DMS79 (cell line): ENCODE data around the gene SOBP.
"Not testable (repeated sequence)": the region's sequence is repeated elsewhere in the genome, so short reads cannot be mapped to it uniquely, and the experiment has no call there.

Experiments used
- DNase-seq: peaks from one replicate; lab custom pipeline; 2025; lab: John Stamatoyannopoulos, UW

SOBP gene, protein sequence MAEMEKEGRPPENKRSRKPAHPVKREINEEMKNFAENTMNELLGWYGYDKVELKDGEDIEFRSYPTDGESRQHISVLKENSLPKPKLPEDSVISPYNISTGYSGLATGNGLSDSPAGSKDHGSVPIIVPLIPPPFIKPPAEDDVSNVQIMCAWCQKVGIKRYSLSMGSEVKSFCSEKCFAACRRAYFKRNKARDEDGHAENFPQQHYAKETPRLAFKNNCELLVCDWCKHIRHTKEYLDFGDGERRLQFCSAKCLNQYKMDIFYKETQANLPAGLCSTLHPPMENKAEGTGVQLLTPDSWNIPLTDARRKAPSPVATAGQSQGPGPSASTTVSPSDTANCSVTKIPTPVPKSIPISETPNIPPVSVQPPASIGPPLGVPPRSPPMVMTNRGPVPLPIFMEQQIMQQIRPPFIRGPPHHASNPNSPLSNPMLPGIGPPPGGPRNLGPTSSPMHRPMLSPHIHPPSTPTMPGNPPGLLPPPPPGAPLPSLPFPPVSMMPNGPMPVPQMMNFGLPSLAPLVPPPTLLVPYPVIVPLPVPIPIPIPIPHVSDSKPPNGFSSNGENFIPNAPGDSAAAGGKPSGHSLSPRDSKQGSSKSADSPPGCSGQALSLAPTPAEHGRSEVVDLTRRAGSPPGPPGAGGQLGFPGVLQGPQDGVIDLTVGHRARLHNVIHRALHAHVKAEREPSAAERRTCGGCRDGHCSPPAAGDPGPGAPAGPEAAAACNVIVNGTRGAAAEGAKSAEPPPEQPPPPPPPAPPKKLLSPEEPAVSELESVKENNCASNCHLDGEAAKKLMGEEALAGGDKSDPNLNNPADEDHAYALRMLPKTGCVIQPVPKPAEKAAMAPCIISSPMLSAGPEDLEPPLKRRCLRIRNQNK

DNA sequence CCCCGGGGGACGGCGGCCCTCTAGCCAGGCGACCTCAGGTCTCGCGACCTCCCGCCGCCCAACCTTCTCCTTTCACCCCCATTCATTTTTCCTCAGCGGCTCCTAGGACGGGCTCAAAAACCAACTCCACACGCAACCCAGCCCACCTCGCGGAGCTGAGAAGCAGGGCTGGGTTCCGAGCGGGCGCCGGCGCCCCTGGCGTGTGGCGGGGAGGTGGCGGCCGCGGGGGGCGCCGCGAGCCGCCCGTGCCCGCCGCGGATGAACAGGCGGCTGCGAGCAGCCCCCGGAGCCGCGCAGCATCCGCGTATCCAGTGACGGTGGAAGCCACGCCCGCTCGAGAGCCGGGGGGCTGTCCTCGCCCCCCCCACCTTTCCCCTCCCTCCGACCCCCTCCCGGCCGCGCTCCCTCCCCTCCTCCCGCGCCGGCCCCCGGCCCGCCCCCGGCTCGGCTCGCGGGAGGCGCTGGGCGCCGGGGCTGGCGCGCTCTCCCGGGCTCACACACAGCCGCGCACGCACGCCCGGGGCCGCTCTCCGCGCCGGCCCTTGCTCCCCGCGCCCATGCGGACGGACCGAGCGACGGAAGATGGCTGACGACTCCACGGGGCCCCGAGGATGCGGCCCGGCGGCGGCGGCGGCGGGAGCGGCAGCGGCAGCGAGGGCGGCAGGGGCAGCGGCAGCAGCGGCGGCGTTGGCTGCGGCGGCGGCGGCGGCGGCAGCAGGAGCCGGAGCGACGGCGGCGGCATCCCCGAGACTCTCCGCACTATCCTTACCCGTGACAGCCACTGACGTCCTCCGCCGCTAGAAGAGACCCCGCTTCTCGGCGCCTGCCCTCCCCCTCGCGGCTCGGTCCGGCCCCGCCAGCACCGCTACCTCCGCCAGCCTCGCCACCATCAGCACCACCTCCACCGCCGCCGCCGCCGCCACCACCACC, at the start of gene SOBP:
TSS of gene SOBP (plus strand) at position 482 of the 930 bp plus-strand sequence. CDS start 500 bp downstream, outside the sequence.
- DNase-seq = peak; percentile 31

DNA sequence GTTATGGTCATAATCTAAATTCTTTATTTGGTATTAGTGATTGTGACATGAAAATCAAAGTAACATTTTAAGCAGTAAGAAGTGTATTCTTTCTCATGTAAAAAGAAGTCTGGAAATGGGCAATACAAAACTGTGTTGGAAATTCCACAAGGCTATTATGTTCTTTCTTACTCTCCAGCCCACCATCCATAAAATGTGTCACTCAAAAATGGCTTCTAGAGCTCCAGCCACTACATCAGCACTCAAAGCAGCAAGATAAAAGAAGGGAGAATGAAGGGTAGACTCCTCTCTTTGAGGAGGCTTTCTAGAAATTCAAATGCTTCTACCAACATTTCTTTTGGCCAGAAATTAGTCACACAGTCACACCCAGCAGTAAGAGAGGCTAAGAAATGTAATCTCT, 49.0 kb upstream of the SOBP start:
- DNase-seq = no peak

DNA sequence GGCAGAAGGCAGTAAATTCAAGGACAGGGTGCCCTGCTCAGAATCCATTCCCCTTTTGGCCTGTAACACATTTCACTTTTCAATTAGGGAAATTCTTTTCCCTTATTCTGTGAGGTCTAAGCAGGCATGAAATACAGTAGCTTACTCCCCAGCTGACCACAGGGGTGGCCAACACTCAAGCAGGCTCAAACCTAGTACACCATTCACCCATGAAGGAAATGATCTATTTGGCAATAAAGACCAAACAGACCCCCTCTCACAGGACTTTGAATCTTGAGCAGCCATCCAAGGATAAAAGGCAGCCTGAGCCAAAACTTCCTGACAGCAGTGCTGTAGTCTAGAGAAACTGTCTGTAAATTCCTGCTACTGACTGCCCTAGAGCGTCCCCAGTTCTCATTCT, 48.2 kb upstream of the SOBP start:
- DNase-seq = no peak

DNA sequence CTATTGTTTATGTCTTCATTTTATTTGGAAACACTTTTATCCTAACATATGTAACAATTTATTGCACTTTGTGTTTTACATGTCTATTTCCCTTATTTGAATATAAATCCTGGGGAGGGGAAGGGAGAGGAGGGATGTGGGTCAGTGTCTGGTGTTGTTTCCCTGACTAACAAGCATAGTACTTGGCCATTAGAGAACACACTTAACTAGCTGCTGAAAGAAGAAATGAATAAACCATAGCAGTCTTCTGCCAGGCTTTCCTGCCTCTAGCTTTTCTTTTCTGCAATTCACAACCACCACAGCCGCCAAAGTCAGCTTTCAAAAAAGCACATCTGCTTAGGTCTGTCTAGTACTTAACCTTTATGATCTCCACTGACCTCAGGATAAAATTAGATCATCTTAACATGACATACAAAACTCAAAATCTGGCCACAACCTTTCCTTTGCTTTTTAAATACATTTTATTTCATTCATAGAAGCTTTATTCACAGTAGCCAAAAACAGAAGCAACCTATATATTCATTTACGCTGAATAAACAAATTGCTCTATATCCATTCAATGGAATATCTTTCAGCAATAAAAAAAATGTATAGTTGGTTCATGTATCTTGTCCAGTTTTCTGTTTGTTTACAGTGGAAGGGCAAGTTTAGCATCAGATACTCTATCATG, 46.8 kb upstream of the SOBP start:
- no peak for DNase-seq

DNA sequence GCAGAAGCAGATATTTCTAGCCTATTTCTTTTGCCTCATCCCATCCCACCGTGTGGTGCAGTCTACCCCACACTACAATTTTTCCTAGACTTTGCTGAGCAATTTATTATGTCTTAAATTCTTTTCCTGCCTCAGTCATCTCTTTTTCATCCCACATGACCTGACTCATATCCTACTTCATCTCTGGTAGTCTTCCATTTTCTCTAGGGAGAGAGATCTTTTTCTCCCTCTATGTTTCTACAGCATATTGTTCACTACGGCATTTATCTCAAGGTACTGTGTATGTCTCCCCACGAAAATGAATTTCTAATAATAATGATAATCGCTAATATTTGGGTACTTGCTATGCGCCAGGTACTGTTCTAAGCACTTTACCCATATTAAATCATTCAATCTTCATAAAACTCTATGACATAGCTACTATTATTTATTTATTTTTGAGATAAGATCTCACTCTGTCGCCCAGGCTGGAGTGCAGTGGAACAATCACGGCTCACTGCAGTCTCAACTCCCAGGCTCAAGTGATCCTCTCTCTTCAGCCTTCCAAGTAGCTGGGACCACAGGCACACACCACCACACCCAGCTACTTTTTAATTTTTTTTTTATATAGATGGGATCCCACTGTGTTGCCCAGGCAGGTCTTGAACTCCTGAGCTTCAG, 46.2 kb upstream of the SOBP start:
- DNase-seq = no peak

DNA sequence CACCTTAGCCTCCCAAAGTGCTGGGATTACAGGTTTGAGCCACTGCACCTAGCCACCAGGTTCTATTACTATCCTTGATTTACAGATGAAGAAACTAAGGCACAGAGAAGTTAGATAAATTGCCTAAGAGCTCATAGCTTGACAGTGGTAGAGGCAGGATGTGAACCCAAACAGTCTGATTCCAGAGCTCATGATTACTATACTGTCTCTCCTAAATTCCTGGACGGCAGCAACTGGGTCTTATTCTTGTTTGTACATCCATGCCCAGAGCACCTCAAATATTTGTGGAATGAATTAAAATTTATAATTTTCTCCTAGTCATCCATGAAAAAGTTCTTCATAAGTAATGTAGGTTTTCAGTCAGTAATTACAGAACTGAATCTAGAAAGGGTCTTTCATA, 45.6 kb upstream of the SOBP start:
- DNase-seq = no peak

DNA sequence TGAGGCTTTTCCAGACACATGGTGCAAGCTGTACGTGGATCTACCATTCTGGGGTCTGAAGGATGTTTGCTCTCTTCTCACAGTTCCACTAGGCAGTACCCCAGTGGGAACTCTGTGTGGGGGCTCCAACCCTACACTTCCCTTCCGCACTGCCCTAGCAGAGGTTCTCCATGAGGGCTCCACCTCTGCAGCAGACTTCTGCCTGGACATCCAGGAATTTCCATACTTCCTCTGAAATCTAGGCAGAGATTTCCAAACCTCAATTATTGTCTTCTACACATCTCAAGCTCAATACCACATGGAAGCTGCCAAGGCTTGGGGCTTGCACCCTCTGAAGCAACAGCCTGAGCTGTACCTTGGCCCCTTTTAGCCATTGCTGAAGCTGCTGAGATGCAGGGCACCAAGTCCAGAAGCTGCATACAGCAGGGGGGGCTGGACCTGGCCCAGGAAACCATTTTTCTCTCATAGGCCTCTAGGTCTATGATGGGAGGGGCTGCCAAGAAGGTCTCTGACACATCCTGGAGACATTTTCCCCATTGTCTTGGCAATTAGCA, 42.2 kb upstream of the SOBP start:
- no peak for DNase-seq

DNA sequence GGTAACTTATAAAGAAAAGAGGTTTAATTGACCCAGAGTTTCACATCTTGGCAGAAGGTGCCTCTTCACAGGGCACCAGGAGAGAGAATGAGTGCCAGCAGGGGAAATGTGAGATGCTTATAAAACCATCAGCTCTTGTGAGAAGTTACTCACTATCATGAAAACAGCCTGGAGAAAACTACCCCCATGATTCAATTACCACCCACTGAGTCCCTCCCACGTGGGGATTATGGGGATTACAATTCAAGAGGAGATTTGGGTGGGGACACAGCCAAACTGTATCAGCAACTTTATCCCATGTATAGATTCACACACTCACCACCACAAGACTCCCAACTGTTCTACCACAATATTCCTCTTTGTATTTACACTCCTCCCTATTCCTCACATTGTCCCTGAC, 41.1 kb upstream of the SOBP start:
- DNase-seq = no peak

DNA sequence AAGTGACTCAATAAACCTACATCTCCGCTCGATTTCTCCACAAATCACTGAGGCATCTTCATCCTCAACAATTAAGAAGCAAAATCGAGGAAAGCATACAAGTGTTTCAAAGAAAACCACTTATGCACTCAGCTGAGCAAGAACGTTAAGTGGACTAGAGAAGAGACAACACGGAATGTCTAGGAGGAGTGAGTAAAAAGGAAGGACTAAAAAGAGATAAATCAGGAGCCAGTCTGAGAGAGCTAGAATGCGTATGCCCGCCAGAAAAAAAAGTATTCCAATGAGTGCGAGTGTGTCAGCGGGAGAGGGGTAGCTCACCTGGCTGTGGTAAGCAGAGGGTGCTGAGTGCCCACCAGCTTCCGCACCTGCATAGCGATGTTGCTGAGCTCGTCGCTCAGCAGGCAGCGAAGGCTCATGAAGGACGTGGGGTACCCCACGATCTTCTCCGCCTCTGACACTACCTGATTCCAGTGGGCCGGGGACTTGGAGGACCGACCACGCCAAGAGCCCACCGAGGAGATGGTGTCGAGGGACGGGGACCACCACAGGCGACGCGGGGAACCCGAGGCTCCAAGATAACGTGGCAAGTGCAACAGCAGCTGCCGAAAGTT, 31.1 kb upstream of the SOBP start:
- peak; percentile 57 for DNase-seq

DNA sequence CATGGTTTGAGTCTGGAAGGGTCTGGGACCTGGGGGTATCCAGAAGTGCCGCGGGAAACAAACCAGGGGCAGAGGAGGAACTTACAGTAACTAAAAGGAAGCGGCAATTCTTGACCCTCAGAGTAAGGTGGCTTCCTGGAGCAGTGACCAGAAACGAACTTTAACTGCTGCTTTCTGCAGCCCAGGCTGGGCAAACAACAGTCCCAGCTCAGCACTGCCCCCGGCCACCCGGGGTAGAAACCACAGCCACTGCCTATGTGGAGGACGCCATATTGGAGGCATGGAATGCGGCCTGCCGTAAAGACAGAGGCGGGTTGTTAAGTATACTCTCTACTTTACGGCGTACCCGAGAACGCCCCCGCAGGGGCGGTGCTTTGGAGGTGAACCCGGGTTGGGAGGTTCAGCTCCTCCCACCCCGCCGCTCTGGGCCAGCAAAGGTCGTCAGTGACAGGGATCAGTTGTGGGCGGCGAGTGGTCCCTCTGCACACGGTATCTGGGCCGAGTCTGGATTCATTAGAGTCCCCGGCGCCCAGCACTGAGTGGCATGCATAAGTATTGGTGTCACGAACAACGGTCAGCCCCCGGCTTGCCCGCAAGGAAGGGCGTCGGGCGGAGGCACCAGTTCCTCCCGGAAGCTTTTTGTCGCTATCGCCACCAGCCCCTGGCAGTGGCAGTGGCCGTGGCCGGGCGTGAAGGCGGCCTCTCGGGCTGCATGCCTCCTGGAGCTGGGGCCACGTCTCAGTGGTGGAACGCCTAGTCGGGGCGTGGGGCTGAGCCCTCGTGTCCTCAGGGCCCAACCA, 30.4 kb upstream of the SOBP start, which contains the start of gene PDSS2:
TSS of gene PDSS2 (minus strand) at position 282 of the 800 bp plus-strand sequence. CDS start at position 3, 279 bp downstream.
- peak; percentile 97 for DNase-seq

DNA sequence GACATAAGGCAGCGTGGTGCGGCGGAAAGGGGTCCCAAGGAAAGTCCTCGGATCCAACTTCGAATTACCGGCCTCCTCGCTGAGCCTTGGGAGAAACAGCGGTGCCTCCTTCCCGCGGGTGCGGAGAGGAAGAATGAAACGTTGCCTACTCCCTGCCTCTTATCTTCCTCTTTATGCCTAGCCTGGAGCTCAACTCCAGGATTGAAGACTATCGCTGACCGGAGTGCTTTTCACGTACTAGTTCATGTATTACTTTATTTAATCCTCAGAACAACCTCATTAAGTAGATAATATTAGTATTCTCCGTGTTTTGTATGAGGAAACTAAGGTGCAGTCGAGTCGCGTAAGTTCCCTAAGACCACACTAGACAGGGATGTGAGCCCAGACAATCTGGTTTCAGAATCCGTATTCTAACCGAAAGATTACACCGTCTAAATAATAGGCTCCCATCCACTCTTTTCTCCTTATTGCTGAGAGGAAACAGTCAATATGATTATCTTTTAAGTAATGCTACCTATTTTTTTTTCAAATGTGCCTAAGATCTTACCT, 29.8 kb upstream of the SOBP start:
- DNase-seq = no peak

DNA sequence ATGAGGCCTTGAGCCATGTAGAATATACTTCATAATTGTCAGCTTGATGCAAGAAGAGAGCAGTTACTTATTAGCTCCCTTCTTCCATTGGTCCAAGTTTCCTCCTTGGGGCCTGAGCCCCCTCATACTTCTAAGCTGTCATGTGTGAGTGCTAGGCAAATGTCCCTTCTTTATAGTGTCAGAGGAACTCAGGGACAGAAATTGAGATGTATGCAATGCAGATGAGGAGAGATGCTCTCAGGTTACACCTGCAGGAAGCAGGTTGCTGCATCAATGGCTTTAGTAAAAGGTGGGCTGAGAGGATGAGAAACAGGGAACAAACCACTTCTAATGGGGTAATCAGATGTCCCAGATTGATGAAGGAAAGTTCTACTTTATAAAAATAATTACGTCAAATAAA, 23.9 kb upstream of the SOBP start:
- DNase-seq = no peak

DNA sequence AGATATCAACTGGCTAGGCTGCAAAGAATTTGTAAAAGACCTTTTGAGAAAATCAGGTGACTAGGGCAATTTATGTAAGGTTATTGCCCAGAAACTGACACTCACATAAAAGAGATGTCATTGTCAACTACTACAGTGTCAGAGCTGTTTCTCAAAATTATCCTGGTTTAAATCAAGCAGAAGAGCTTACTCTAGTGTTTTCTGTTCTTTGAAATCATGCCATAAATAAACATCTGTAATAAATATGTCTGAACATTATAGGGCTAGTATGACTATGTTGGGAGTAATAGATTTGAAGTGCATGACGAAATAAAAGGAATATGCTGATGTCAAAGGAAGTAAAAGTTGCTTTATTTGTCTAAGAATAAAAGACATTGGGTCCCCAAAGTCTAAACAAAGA, 19.6 kb upstream of the SOBP start:
- no peak for DNase-seq

DNA sequence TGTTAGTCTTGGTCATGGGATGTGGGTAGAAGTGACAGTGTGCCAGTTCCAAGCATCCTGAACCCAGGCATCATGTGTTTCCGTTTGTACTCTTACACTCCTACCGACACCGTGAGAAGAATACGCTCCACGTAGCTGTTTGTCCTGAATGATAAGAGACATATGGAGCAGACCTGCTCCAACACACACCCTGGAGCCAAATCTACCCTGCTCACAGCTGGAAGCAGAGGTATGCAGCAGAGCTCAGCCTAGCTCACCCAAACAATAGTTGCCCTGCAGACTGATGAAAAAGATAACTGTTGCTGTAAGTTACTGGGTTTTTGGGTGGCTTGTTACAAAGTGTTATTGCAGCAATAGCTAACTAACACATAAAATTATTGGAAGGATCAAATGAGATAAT, 16.3 kb upstream of the SOBP start:
- DNase-seq = no peak

DNA sequence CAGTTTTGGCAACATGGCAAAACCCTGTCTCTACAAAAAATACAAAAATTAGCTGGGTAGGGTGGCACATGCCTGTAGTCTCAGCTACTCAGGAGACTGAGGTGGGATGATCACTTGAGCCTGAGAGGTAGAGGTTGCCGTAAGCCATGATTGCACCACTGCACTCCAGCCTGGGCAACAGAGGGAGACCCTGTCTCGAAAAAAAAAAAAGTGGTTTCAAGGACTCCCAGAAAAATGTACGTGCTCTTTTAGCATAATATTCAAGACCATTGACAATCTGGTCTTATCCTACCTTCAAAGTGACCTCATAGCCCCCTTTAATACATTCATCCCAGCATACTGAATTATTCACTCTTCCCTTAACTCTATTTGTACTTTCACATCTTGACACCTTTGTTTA, 14.6 kb upstream of the SOBP start:
- DNase-seq = not testable (repeated sequence)

DNA sequence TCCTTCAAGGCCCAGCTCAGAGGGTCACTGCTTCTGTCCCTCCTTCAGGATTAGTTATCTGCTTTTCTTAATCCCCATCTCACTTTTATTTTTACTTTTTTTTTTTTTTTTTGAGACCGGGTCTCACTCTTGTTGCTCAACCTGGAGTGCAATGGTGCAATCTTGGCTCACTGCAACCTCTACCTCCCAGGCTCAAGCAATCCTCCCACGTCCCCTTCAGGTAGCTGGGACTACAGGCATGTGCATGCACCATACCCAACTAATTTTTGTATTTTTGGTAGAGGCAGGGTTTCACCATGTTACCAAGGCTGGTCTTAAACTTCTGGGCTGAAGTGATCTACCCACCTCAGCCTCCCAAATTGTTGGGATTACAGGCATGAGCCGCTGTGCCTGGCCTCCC, 14.1 kb upstream of the SOBP start:
- DNase-seq = not testable (repeated sequence)

DNA sequence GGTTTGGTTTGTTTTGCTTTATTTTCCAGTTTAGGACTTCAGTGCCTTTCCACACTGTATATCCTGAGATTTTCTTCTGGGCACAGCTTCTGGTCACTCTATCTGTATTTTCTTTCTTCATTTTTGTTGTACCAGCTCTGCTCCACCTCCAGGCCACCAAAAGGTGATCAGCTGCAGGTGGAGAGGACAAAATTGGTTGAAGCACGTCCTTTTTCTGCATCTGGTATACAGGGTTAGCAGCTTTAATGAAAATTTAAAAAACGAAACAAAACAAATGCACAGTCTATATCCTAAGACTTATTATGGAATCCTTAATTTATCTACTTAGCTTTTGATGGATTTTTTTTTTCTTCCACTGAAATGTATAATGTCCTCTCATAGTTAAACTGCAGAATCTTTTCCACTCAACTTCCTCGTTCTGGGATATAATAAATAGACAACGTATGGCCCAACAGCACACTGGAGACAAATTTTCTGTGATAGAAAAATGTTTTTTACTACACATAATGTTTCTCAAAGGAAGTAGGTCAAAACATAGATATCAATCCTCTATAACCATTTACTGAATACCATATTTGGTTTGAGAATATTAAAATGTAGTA, 10.7 kb upstream of the SOBP start:
- DNase-seq = no peak

DNA sequence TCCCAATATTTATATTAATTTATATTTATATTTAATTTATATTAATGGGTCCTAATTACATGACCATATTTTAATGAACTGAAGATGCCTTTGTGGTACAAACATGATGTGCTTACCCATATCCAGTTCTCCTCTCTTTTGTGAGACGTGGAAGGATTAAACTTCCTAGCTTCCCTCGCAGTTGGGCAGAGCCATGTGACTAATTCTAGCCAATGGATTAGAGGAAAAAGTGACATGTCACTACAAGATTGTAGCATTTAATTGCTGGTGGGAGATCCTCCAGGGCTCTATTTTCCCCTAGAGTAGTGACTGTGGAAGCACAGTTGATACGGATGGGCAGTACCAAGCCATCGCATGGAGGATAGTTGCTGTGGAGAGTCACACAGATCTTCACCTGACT, 4.8 kb upstream of the SOBP start:
- no peak for DNase-seq
